Activated B cell treated with CpG ODN at 0.5 μM for 24 hours (primary cell): ENCODE measurements around the gene PTPRT. TPM values are rescaled to one million over a fixed set of nuclear protein-coding genes. Genes with fewer than 3 reads are reported as not detected.

Experiments used
- ATAC-seq: fragments of 200-7000 bp; cut with Tn5 transposase; one replicate; pipeline ENCODE4 v1.10.0; 2021; ENCODE audit warnings: low read depth, mild to moderate bottlenecking, moderate library complexity
- CTCF ChIA-PET: fragments of 350-600 bp; sonication (Branson Sonifier 250); formaldehyde crosslinking; loops from one replicate; lab custom pipeline; 2021; ENCODE audit warnings: antibody characterized with exemption; lab: Charles Lee
- POLR2A ChIA-PET: fragments of 350-600 bp; sonication (Branson Sonifier 250); formaldehyde crosslinking; loops from one replicate; lab custom pipeline; 2021; ENCODE audit warnings: antibody characterized with exemption; lab: Charles Lee
- DNase-seq: peaks from one replicate; pipeline ENCODE4 v3.0.0; 2022
- H3K27ac Mint-ChIP-seq: one replicate; pipeline ENCODE4 v1.8.0; 2020; ENCODE audit warnings: mixed read lengths
- H3K27me3 Mint-ChIP-seq: one replicate; pipeline ENCODE4 v1.8.0; 2021; ENCODE audit warnings: mixed read lengths
- H3K36me3 Mint-ChIP-seq: one replicate; pipeline ENCODE4 v1.8.0; 2021; ENCODE audit warnings: low read depth, mixed read lengths
- H3K4me1 Mint-ChIP-seq: one replicate; pipeline ENCODE4 v1.8.0; 2021; ENCODE audit warnings: mixed read lengths
- H3K4me3 Mint-ChIP-seq: one replicate; pipeline ENCODE4 v1.8.0; 2020; ENCODE audit warnings: mild to moderate bottlenecking, mixed read lengths
- H3K9me3 Mint-ChIP-seq: one replicate; pipeline ENCODE4 v1.8.0; 2020; ENCODE audit warnings: mixed read lengths
- CTCF ChIP-seq: fragments of 200-600 bp; IDR thresholded peaks from one replicate; pipeline ENCODE4 v1.8.0; 2022; ENCODE audit warnings: antibody characterized with exemption, mild to moderate bottlenecking
- intact Hi-C: fragments of 100-400 bp; cut with micrococcal nuclease; formaldehyde crosslinking; loops from one replicate; pipeline ENCODE4 v1.15.1; 2024
- total RNA-seq: library from RNA; stranded (reverse); gene quantifications from 2 replicates; pipeline ENCODE4 v1.2.3, GENCODE V29; 2022

The PTPRT gene
- total RNA-seq, 1 donor from 2014 or later: not detected

GRCh38 chr20:42134265-42135098, 1055.2 kb downstream of the PTPRT start:
- CTCF ChIA-PET: no interaction called here
- intact Hi-C loops: no loop called here
- ATAC-seq: no peak
- Mint-ChIP-seq H3K4me1 (no peaks in the 10 kb centered on the region), H3K4me3 (no peak overlapping the region), H3K36me3 (no peaks in the 10 kb centered on the region), H3K9me3 (no peaks in the 10 kb centered on the region), H3K27ac (no peak overlapping the region), H3K27me3 (peaks cover 2% of the 10 kb centered on the region)
- DNase-seq: no peak
- POLR2A ChIA-PET: no interaction called here
- TF ChIP-seq CTCF: no peak

- no peak overlapping the region for H3K4me3 Mint-ChIP-seq
- ATAC-seq: no peak
- TF ChIP-seq CTCF: no peak
- POLR2A ChIA-PET: no interaction called here
- CTCF ChIA-PET: no interaction called here
- peaks cover 2% of the 10 kb centered on the region for H3K27me3 Mint-ChIP-seq
- intact Hi-C loops: no loop called here
- H3K4me1 Mint-ChIP-seq: no peaks in the 10 kb centered on the region
- DNase-seq: no peak
- no peak overlapping the region for H3K27ac Mint-ChIP-seq
- H3K36me3 Mint-ChIP-seq: no peaks in the 10 kb centered on the region
- no peaks in the 10 kb centered on the region for H3K9me3 Mint-ChIP-seq
Observed at GRCh38 chr20:42130810-42131596, 1058.7 kb downstream of the PTPRT start.

DNA sequence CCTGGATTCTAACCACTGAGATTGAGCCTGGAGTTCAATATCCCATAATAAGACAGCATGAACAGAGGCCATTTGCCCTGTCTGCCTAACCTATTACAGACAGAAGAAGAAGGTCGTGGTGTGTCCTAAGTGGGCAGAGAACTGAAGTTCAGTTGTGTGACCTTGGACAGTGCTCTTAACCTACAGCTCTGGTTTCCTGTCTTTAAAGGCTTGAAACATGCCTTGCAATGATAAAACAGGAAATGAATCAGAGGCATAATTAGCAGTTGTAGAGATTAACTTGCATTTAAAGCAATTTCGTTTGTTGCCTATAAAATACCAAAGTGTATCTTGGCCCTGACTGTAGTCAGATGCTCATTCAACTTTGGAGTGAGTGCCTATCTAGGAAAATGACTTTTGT, 1064.3 kb downstream of the PTPRT start:
- Mint-ChIP-seq H3K27ac (no peak overlapping the region), H3K4me3 (no peak overlapping the region), H3K4me1 (no peaks in the 10 kb centered on the region), H3K27me3 (no peaks in the 10 kb centered on the region), H3K9me3 (peaks cover 3% of the 10 kb centered on the region), H3K36me3 (no peaks in the 10 kb centered on the region)
- DNase-seq (no peak), ATAC-seq (no peak)
- TF ChIP-seq CTCF: no peak
- ChIA-PET CTCF (no interaction called here), POLR2A (no interaction called here)
- intact Hi-C loops: no loop called here

GRCh38 chr20:42123981-42124473, 1065.7 kb downstream of the PTPRT start:
- Mint-ChIP-seq H3K27me3 (no peaks in the 10 kb centered on the region), H3K4me3 (no peak overlapping the region), H3K36me3 (no peaks in the 10 kb centered on the region), H3K27ac (no peak overlapping the region), H3K4me1 (no peaks in the 10 kb centered on the region), H3K9me3 (peaks cover 3% of the 10 kb centered on the region)
- intact Hi-C loops: no loop called here
- TF ChIP-seq CTCF: no peak
- ATAC-seq (no peak), DNase-seq (no peak)
- ChIA-PET POLR2A (no interaction called here), CTCF (no interaction called here)
